ENCODE data around the gene GRIK3. TPM values are rescaled to one million over a fixed set of nuclear protein-coding genes. Genes with fewer than 3 reads are reported as not detected.

GRIK3 gene
- total and polyA plus RNA-seq, 2 of the 8 experiments (the other 6 are each of a cell fraction or from before 2014, with no cell fraction given), result 2.1 to 3.4 TPM

DNA sequence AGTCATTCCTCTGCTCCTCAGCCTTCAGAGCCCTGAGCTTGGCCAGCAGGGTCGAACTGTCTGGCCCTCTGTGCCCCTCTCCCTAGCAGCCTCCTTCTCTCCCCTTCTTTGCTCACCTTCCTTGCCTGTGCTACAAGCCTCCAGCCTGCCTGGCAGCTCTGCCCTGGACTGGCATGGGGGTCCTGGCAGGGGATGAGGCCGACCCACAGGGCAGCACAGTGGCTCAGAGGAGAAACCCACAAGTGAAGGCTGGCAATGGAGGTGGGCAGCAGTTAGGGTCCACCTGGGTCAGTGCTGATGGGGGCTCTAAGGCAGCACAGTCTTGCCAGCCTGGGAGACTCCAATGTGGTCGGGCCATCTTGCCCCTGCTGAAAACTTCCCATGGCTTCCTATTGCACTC is 274.2 kb downstream of the GRIK3 start:
- ChIA-PET POLR2A (ENCODE audit: partially characterized antibody) (interaction anchor here (1.2 to 1.5 kb wide), 2 partner anchors 11 to 18 kb away, joined by 3 read pairs; no protein-coding TSS in a partner anchor), CTCF (ENCODE audit: partially characterized antibody) (interaction anchor here (2.4 kb wide), 1 partner anchor 104 kb away, joined by 7 read pairs; no protein-coding TSS in a partner anchor)
- Histone ChIP-seq H3K23me2 (ENCODE audit: low read depth, low read length) (peaks cover 6% of the 10 kb centered on the region; the same call in 1 of the 2 replicates), H3K4me3 (ENCODE audit: extremely low read depth in 1 of 4, insufficient read depth in 2 of 4, low read depth in 3 of 4, low read length in 4 of 4) (no peak overlapping the region), H3K27me3 (replicated peaks in 1 of 4; ENCODE audit: control insufficient read depth in 3 of 4, extremely low read depth in 1 of 4, insufficient read depth in 3 of 4, low read length in 3 of 4) (no peaks in the 10 kb centered on the region), H2BK120ac (replicated peaks; ENCODE audit: low read depth, low read length) (no peak overlapping the region), H4K91ac (replicated peaks; ENCODE audit: insufficient read length, low read length) (no peak overlapping the region), H3K27ac (ENCODE audit: low read depth, low read length) (no peak overlapping the region), H3K9ac (replicated peaks in 1 of 4; ENCODE audit: extremely low read depth in 1 of 4, low read depth in 3 of 4, low read length in 3 of 4) (no peak overlapping the region), H3K9me3 (ENCODE audit: insufficient read depth in 2 of 2, low read depth in 1 of 2, low read length in 1 of 2) (peaks cover 3% of the 10 kb centered on the region in 2 experiments; a peak in 2 of 4 replicates), H2BK15ac (ENCODE audit: low read length) (no peak overlapping the region), H3K79me1 (ENCODE audit: low read depth, low read length) (no peaks in the 10 kb centered on the region), H2BK12ac (ENCODE audit: low read depth, low read length) (no peak overlapping the region), H3K18ac (ENCODE audit: extremely low read depth, low read length) (no peak overlapping the region; the same call in 1 of the 2 replicates), H2BK5ac (ENCODE audit: low read depth, low read length) (no peak overlapping the region), H3K79me2 (ENCODE audit: control insufficient read depth in 1 of 2, insufficient read depth in 2 of 2, low read length in 2 of 2) (no peaks in the 10 kb centered on the region), H3K4me1 (replicated peaks in 1 of 4; ENCODE audit: control insufficient read depth in 3 of 4, insufficient read depth in 4 of 4, low read length in 3 of 4) (peaks cover under 1 to 2% (median 1%) of the 10 kb centered on the region in 4 experiments; a peak in 6 of 7 replicates), H2AFZ (ENCODE audit: low read length) (no peak overlapping the region), H2AK5ac (ENCODE audit: low read depth, low read length) (no peak overlapping the region; the same call in 1 of the 2 replicates), H4K8ac (ENCODE audit: extremely low read depth, insufficient read depth, low read length) (no peak overlapping the region), H4K20me1 (replicated peaks in 1 of 2; ENCODE audit: control insufficient read depth in 1 of 2, insufficient read depth in 2 of 2, low read length in 2 of 2) (no peaks in the 10 kb centered on the region), H3K23ac (ENCODE audit: insufficient read length) (no peak overlapping the region), H3K36me3 (ENCODE audit: control insufficient read depth in 2 of 4, insufficient read depth in 4 of 4, low read length in 3 of 4) (no peaks in the 10 kb centered on the region), H2BK20ac (ENCODE audit: low read length) (no peak overlapping the region), H3K56ac (replicated peaks; ENCODE audit: insufficient read length, low read depth, low read length) (no peak overlapping the region), H3K4ac (replicated peaks; ENCODE audit: insufficient read length, low read depth, low read length) (no peak overlapping the region), H3K14ac (ENCODE audit: insufficient read length) (no peak overlapping the region), H3K4me2 (ENCODE audit: insufficient read depth in 1 of 2, low read depth in 2 of 2, low read length in 2 of 2) (no peak overlapping the region), H4K5ac (ENCODE audit: insufficient read length, low read depth, low read length) (no peak overlapping the region)
- DNase-seq (ENCODE audit: low read depth in 1 of 2, low spot score in 2 of 2) (no peak), FAIRE-seq (no peak)
- WGBS, 2 experiments (ENCODE audit: extremely low coverage in 1 of 2, insufficient coverage in 1 of 2, insufficient read length in 1 of 2, insufficient replicate concordance in 2 of 2, low coverage in 1 of 2, low lambda C conversion rate in 2 of 2, missing lambda C conversion rate in 1 of 2), result 94% methylated on average over 3 of the region's 3 CpGs; no CpG with 5 or more reads in 1 of the 2 experiments
- TF ChIP-seq NRF1 (IDR thresholded peaks at IDR 0.05; ENCODE audit: low read depth, low read length) (no peak), JUND (IDR thresholded peaks at IDR 0.05; ENCODE audit: low read length) (no peak)
